Measurements from ENCODE around the gene BEX4. TPM values are rescaled to one million over a fixed set of nuclear protein-coding genes. Genes with fewer than 3 reads are reported as not detected.

BEX4 gene
- total and polyA plus RNA-seq, 9 of the 15 experiments (the other 6 are each of a cell fraction or from before 2014, with no cell fraction given), result 74.6 to 399 (median 154) TPM

DNA sequence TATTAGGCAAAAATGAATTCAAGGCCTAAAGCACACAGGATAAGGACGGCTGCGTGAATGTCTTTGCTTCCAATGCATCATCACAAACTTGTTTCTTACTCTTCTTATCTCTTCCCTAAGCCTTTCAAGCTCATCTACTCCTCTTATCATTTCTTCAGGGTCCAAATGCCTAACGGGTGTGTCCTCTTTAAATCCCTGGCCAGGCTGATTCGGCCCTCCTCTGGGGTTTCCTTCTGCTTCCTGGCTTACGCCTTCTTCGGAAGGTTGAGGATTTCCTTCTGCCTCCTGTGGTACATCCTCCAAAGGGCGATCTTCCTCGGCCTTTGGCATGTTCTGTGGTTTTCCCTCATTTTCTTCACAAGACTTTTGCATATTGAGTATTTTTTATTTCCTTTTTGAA, 38.7 kb downstream of the BEX4 start (continued):
- TF ChIP-seq CREB1 (IDR thresholded peaks at IDR 0.05) (no peak), CREB1 (CRISPR knock-in tag; IDR thresholded peaks at IDR 0.05) (no peak)

DNA sequence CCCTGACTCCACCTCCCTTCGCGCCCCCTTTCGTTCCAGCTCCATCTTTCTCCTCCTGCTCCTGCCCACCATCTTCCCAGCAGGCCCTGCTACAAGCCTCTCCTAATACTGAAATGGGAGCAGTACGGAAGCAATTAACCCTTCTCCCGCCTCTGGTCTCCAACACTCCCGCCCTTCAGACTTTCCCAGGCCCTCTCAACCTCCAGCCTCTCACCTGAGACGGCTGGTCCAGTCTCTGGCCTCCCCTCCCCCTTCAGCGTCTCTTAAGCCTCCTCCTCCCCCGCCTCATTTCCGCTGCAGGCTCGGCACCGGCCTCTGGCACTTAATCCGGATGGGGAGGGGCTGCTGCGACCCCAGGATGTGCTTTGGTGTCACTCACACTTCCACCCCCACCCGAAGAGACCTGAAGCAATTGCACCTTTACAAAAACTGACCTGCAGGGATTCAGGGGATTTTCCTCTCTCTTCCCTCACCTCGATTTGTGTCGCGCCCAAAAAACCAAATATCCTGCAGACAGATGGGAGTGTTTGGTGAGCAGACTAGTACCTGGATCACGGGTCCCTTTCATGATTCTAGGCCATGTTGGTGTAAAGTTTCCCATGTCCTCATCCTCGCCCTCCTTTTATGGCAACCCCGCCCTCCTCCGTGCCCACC, 39.4 kb downstream of the BEX4 start:
- intact Hi-C loops (cut with micrococcal nuclease), result loop anchor here (5.0 kb wide), 1 partner anchor 302 kb away; no protein-coding TSS in a partner anchor
- ATAC-seq (peak; percentile 69), FAIRE-seq (no peak), DNase-seq (ENCODE audit: extremely low read depth in 1 of 4, low spot score in 3 of 4) (peak; percentile 28 to 79 (median 42))
- peak overlapping the region; percentile 79 for H3K27ac ChIP-seq (ENCODE audit: extremely low read depth, low read depth, low read length)
- peak overlapping the region; percentile 55 to 90 for H3K9ac ChIP-seq (ENCODE audit: insufficient read depth in 1 of 2, low read depth in 2 of 2, low read length in 2 of 2)
- H3K4me1 ChIP-seq (replicated peaks in 1 of 2; ENCODE audit: control insufficient read depth in 2 of 2, insufficient read depth in 2 of 2, low read length in 2 of 2), result peaks cover 6 to 43% of the 10 kb centered on the region in 2 experiments; a peak in 4 of 5 replicates
- H3K9me3 ChIP-seq (replicated peaks; ENCODE audit: control insufficient read depth, insufficient read depth, low read depth, low read length), result no peaks in the 10 kb centered on the region
- H3K9me1 ChIP-seq (ENCODE audit: control insufficient read depth, insufficient read depth, low read length), result no peaks in the 10 kb centered on the region
- peak overlapping the region; percentile 95 for H3K4me2 ChIP-seq (ENCODE audit: insufficient read depth, low read length)
- ChIA-PET CTCF (ENCODE audit: low intra/inter-chr PET ratio) (no interaction called here), POLR2A (interaction anchor here (1.0 kb wide), 1 partner anchor 17 kb away, joined by 3 read pairs; no protein-coding TSS in a partner anchor)
- peak overlapping the region; percentile 60 for H3K4me3 ChIP-seq
- H3K27me3 ChIP-seq (ENCODE audit: control insufficient read depth in 2 of 2, insufficient read depth in 2 of 2, low read length in 2 of 2), result no peaks in the 10 kb centered on the region
- in situ Hi-C loops (cut with MboI), result no loop called here
- no TSS peak for BruUV-seq (replicated peaks)
- no peaks in the 10 kb centered on the region for H4K20me1 ChIP-seq (replicated peaks; ENCODE audit: control insufficient read depth, insufficient read depth, low read length)
- H2AFZ ChIP-seq (ENCODE audit: low read depth, low read length), result peak overlapping the region; percentile 97
- peaks cover 30% of the 10 kb centered on the region for H3K79me2 ChIP-seq (ENCODE audit: control insufficient read depth, insufficient read depth, low read length)
- H3K36me3 ChIP-seq (ENCODE audit: control insufficient read depth, insufficient read depth, low read length), result peaks cover 13% of the 10 kb centered on the region; the same call in 2 of the 3 replicates
- 14% methylated on average over 14 of the region's 22 CpGs for WGBS (ENCODE audit: insufficient coverage, low coverage, missing lambda C conversion rate)
- TF ChIP-seq, protein P1, sequence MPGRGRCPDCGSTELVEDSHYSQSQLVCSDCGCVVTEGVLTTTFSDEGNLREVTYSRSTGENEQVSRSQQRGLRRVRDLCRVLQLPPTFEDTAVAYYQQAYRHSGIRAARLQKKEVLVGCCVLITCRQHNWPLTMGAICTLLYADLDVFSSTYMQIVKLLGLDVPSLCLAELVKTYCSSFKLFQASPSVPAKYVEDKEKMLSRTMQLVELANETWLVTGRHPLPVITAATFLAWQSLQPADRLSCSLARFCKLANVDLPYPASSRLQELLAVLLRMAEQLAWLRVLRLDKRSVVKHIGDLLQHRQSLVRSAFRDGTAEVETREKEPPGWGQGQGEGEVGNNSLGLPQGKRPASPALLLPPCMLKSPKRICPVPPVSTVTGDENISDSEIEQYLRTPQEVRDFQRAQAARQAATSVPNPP (IDR thresholded peaks at IDR 0.05; ENCODE audit: borderline replicate concordance, insufficient read depth, insufficient read length), result no peak
- TF ChIP-seq, protein P2, sequence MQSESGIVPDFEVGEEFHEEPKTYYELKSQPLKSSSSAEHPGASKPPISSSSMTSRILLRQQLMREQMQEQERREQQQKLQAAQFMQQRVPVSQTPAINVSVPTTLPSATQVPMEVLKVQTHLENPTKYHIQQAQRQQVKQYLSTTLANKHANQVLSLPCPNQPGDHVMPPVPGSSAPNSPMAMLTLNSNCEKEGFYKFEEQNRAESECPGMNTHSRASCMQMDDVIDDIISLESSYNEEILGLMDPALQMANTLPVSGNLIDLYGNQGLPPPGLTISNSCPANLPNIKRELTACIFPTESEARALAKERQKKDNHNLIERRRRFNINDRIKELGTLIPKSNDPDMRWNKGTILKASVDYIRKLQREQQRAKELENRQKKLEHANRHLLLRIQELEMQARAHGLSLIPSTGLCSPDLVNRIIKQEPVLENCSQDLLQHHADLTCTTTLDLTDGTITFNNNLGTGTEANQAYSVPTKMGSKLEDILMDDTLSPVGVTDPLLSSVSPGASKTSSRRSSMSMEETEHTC (IDR thresholded peaks at IDR 0.05), result no peak
- TF ChIP-seq MTF1 (CRISPR knock-in tag; IDR thresholded peaks at IDR 0.05; ENCODE audit: borderline replicate concordance) (no peak), POLR2G (IDR thresholded peaks at IDR 0.05; ENCODE audit: low read depth, low read length) (0 out of 2 replicates have a peak, but pooled peaks have one; percentile 8), SOX6 (IDR thresholded peaks at IDR 0.05) (no peak), ZEB2 (IDR thresholded peaks at IDR 0.05) (peak; percentile 45; the same call in 1 of the 2 replicates), ZFX (CRISPR knock-in tag; IDR thresholded peaks at IDR 0.05) (no peak), NR2C1 (IDR thresholded peaks at IDR 0.05) (no peak), NR2C1 (tag; IDR thresholded peaks at IDR 0.05) (no peak), CHD1 (IDR thresholded peaks at IDR 0.05; ENCODE audit: low read length) (peak; percentile 21), DIDO1 (tag; IDR thresholded peaks at IDR 0.05; ENCODE audit: low read depth) (no peak), NONO (IDR thresholded peaks at IDR 0.05; ENCODE audit: low read depth in 2 of 2, low read length in 1 of 2) (no peak), HEY1 (CRISPR knock-in tag; IDR thresholded peaks at IDR 0.05; ENCODE audit: borderline replicate concordance) (no peak)
- TF ChIP-seq, protein P3, sequence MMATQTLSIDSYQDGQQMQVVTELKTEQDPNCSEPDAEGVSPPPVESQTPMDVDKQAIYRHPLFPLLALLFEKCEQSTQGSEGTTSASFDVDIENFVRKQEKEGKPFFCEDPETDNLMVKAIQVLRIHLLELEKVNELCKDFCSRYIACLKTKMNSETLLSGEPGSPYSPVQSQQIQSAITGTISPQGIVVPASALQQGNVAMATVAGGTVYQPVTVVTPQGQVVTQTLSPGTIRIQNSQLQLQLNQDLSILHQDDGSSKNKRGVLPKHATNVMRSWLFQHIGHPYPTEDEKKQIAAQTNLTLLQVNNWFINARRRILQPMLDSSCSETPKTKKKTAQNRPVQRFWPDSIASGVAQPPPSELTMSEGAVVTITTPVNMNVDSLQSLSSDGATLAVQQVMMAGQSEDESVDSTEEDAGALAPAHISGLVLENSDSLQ (IDR thresholded peaks at IDR 0.05), result peak; percentile 43; the same call in 1 of the 2 replicates

Measured in K562 (cell line).